GM12878 (cell line): Measurements from ENCODE around the gene CDC14A. TPM values are rescaled to one million over a fixed set of nuclear protein-coding genes. Genes with fewer than 3 reads are reported as not detected.

Experiments used
- ATAC-seq: fragments of 200-7000 bp; cut with Tn5 transposase; 3 replicates; pipeline ENCODE4 v1.9.1; 2020; ENCODE audit warnings: mild to moderate bottlenecking, moderate library complexity
- BruUV-seq: library from RNA; stranded (reverse); fragments of 400-500 nt; replicated peaks from 2 replicates; lab custom pipeline; 2021; lab: Mats Ljungman, UMichigan
- CTCF ChIA-PET: fragments of 300-600 bp; sonication (Branson Sonifier 250); formaldehyde crosslinking; extraction: SDS; loops from one replicate; lab custom pipeline; 2021; ENCODE audit warnings: inconsistent platforms; lab: Yijun Ruan, JAX
- POLR2A ChIA-PET: fragments of 350-600 bp; formaldehyde crosslinking; extraction: SDS; loops from one replicate; lab custom pipeline; 2021; ENCODE audit warnings: inconsistent platforms; lab: Charles Lee
- RAD21 ChIA-PET: fragments of 300-600 bp; sonication (Branson Sonifier 250); formaldehyde crosslinking; loops from one replicate; lab custom pipeline; 2023; ENCODE audit warnings: antibody characterized with exemption; ENCODE audit not compliant: unreplicated experiment; lab: Charles Lee
- SMC1A ChIA-PET: fragments of 300-600 bp; sonication (Branson Sonifier 250); formaldehyde crosslinking; loops from one replicate; lab custom pipeline; 2023; ENCODE audit not compliant: unreplicated experiment, uncharacterized antibody; lab: Charles Lee
- DNase-seq: peaks from one replicate; pipeline ENCODE4 v3.0.0-alpha.2; 2011; ENCODE audit warnings: low read depth, low spot score
- FAIRE-seq: peaks from 3 replicates; lab custom pipeline; 2011; peaks lifted over from hg19 to GRCh38; lab: Jason Lieb, UNC
- H2AFZ ChIP-seq: 2 replicates; pipeline ENCODE4 v1.6.0; 2011; ENCODE audit warnings: low read depth, low read length, control low read depth; ENCODE audit not compliant: control insufficient read depth
- H3K27ac ChIP-seq: 2 replicates; pipeline ENCODE4 v1.5.1; 2011; ENCODE audit warnings: control low read depth; ENCODE audit not compliant: control insufficient read depth, insufficient read depth
- H3K27me3 ChIP-seq, 2 experiments: replicated peaks in 1 of 2; 2 replicates each; pipeline versions ENCODE4 v1.6.0 to v1.6.1; 2011; ENCODE audit warnings: low read length in 1 of 2; ENCODE audit not compliant: control insufficient read depth in 2 of 2, insufficient read depth in 2 of 2
- H3K36me3 ChIP-seq, 2 experiments: 2 replicates each; pipeline ENCODE4 v1.5.1; 2011; ENCODE audit warnings: low read length in 1 of 2; ENCODE audit not compliant: control insufficient read depth in 2 of 2, insufficient read depth in 2 of 2
- H3K4me1 ChIP-seq: 2 replicates; pipeline ENCODE4 v1.6.1; 2011; ENCODE audit warnings: mild to moderate bottlenecking, low read length, moderate library complexity, mixed read lengths; ENCODE audit not compliant: control insufficient read depth, insufficient read depth
- H3K4me2 ChIP-seq: 2 replicates; pipeline ENCODE4 v1.6.0; 2011; ENCODE audit warnings: control low read depth; ENCODE audit not compliant: control insufficient read depth, insufficient read depth
- H3K4me3 ChIP-seq: fragments of 200-600 bp; sonication (generic); 2 replicates; pipeline ENCODE4 v1.5.1; 2016
- H3K79me2 ChIP-seq: 2 replicates; pipeline ENCODE4 v1.6.0; 2011; ENCODE audit warnings: low read length; ENCODE audit not compliant: control insufficient read depth, insufficient read depth
- H3K9ac ChIP-seq: 2 replicates; pipeline ENCODE4 v1.8.0; 2011; ENCODE audit warnings: low read length, control low read depth, mixed read lengths; ENCODE audit not compliant: control insufficient read depth, insufficient read depth
- H3K9me3 ChIP-seq: replicated peaks from 3 replicates; pipeline ENCODE4 v1.5.1; 2011; ENCODE audit warnings: mild to moderate bottlenecking, low read length; ENCODE audit not compliant: control insufficient read depth, insufficient read depth
- H4K20me1 ChIP-seq: 2 replicates; pipeline ENCODE4 v1.6.0; 2011; ENCODE audit not compliant: control insufficient read depth, insufficient read depth
- BRCA1 ChIP-seq: IDR thresholded peaks from 2 replicates; pipeline ENCODE4 v1.6.1; 2011; ENCODE audit warnings: low read depth, low read length, improper control_type of control experiment
- MLLT1 ChIP-seq: fragments of 450-650 bp; IDR thresholded peaks from 2 replicates; pipeline ENCODE4 v1.6.1; 2016; ENCODE audit warnings: mild to moderate bottlenecking
- TAF1 ChIP-seq: IDR thresholded peaks from 2 replicates; pipeline ENCODE4 v1.6.1; 2011; ENCODE audit warnings: mild to moderate bottlenecking, low read depth, low read length, borderline replicate concordance
- TCF12 ChIP-seq: IDR thresholded peaks from 2 replicates; pipeline ENCODE4 v1.6.1; 2011; ENCODE audit warnings: low read depth, mild to moderate bottlenecking, low read length
- WGBS: methylation state at CpG from one replicate; pipeline ENCODE4 v1.1.6; 2016; ENCODE audit warnings: low lambda C conversion rate; ENCODE audit not compliant: insufficient replicate concordance, insufficient coverage; ENCODE audit errors: missing lambda C conversion rate; 5-methylcytosine and 5-hydroxymethylcytosine counted together
- in situ Hi-C: fragments of 300-500 bp; cut with MboI; formaldehyde crosslinking; loops from 9 replicates; pipeline ENCODE4 v1.14.3; 2018; ENCODE audit warnings: mixed read lengths
- intact Hi-C: fragments of 100-400 bp; cut with micrococcal nuclease; formaldehyde crosslinking; loops from one replicate; pipeline ENCODE4 v1.14.2; 2022; ENCODE audit not compliant: unreplicated experiment
- polyA plus RNA-seq, 11 experiments: library from polyadenylated mRNA; depleted of rRNA in 4 of 11; unstranded in 6 of 11; stranded (reverse) in 5 of 11; fragments of >200 nt; fragmentation: Nextera tagmentation in 4 of 11; fragmentation: Illumina TruSeq in 1 of 11; extraction: Ambion mirVana in 4 of 11; extraction: Trizol in 1 of 11; gene quantifications; 1 replicate in 1 of 11; 2 replicates in 10 of 11; pipeline versions ENCODE4 v1.2.1 to v1.2.3, GENCODE V29; 2011 to 2016; ENCODE audit warnings: inconsistent platforms in 2 of 11, missing spikeins in 2 of 11, low read depth in 1 of 11
- total RNA-seq, 4 experiments: library from RNA; depleted of rRNA in 3 of 4; stranded (reverse); fragments of >200 nt in 3 of 4; fragmentation: Illumina TruSeq in 1 of 4; extraction: Trizol in 1 of 4; gene quantifications; 2 replicates each; pipeline versions ENCODE4 v1.2.1 to v1.2.3, GENCODE V29; 2013 to 2021

CDC14A gene
- total and polyA plus RNA-seq, 10 of the 15 experiments (the other 5 are each of a cell fraction or from before 2014, with no cell fraction given) = 1.5 to 7.1 (median 5.5) TPM

GRCh38 chr1:100457683-100458082, 105.4 kb downstream of the CDC14A start:
- Histone ChIP-seq H2AFZ (no peak overlapping the region), H3K36me3 (no peaks in the 10 kb centered on the region), H4K20me1 (no peaks in the 10 kb centered on the region), H3K27ac (no peak overlapping the region), H3K4me1 (no peaks in the 10 kb centered on the region), H3K9me3 (no peaks in the 10 kb centered on the region), H3K27me3 (no peaks in the 10 kb centered on the region), H3K79me2 (no peaks in the 10 kb centered on the region), H3K4me2 (no peak overlapping the region), H3K4me3 (no peak overlapping the region), H3K9ac (no peak overlapping the region)
- RAD21 ChIA-PET = interaction anchor here (0.8 to 7.3 kb wide), 6 partner anchors 105 to 648 kb away, joined by 3 to 90 read pairs (median 4); no protein-coding TSS in a partner anchor
- intact Hi-C loops (loop anchor here (5.0 to 10.0 kb wide), 4 partner anchors 105 to 423 kb away; partner anchors contain the start of genes CDC14A, SASS6 and TRMT13), in situ Hi-C loops (loop anchor here (5.0 kb wide), 1 partner anchor 645 kb away; no protein-coding TSS in a partner anchor)
- BruUV-seq = no TSS peak
- ATAC-seq (no peak), FAIRE-seq (no peak), DNase-seq (no peak)
- WGBS = 97% methylated on average over 2 of the region's 2 CpGs
- SMC1A ChIA-PET = interaction anchor here (0.9 to 5.4 kb wide), 7 partner anchors 10 to 411 kb away, joined by 3 to 62 read pairs (median 4); partner anchors contain the start of gene CDC14A
- POLR2A ChIA-PET = interaction anchor here (0.7 kb wide), 1 partner anchor 418 kb away, joined by 5 read pairs; no protein-coding TSS in a partner anchor
- CTCF ChIA-PET = interaction anchor here (0.6 to 13.0 kb wide), 16 partner anchors 8 to 682 kb away, joined by 3 to 261 read pairs (median 4); partner anchors contain the start of gene CDC14A
- TF ChIP-seq MLLT1 = no peak
- no peak for TF ChIP-seq BRCA1
- TF ChIP-seq TAF1 = no peak
- TF ChIP-seq TCF12 = no peak
